DOHH2 (cell line): ENCODE measurements around the gene CRIM1.

Experiments used
- H3F3A ChIP-seq: fragments of 200-600 bp; sonication (generic), shearing (Covaris generic); 2 replicates; pipeline ENCODE4 v1.6.0; 2016; ENCODE audit warnings: antibody characterized with exemption, mild to moderate bottlenecking; ENCODE audit not compliant: control insufficient read depth, insufficient read depth
- H3K27ac ChIP-seq: fragments of 200-600 bp; sonication (generic); 2 replicates; pipeline ENCODE4 v1.5.1; 2014; ENCODE audit warnings: low read depth, mild to moderate bottlenecking, low read length, moderate library complexity
- H3K27me3 ChIP-seq: fragments of 200-600 bp; sonication (generic); 2 replicates; pipeline ENCODE4 v1.6.1; 2014; ENCODE audit warnings: mild to moderate bottlenecking, low read length, mixed read lengths; ENCODE audit not compliant: control insufficient read depth
- H3K36me3 ChIP-seq: fragments of 200-600 bp; sonication (generic); 2 replicates; pipeline ENCODE4 v1.6.1; 2014; ENCODE audit warnings: mild to moderate bottlenecking, low read length, moderate library complexity, mixed read lengths; ENCODE audit not compliant: control insufficient read depth
- H3K4me1 ChIP-seq: fragments of 200-600 bp; sonication (generic); 2 replicates; pipeline ENCODE4 v1.6.1; 2014; ENCODE audit warnings: mild to moderate bottlenecking, low read length, mixed read lengths; ENCODE audit not compliant: control insufficient read depth
- H3K4me2 ChIP-seq: fragments of 200-600 bp; sonication (generic); 2 replicates; pipeline ENCODE4 v1.6.0; 2014; ENCODE audit warnings: mild to moderate bottlenecking, low read length, moderate library complexity
- H3K4me3 ChIP-seq: fragments of 200-600 bp; sonication (generic); 2 replicates; pipeline ENCODE4 v1.5.1; 2014; ENCODE audit warnings: mild to moderate bottlenecking, low read length, mixed read lengths
- H3K79me2 ChIP-seq: fragments of 200-600 bp; sonication (generic); 2 replicates; pipeline ENCODE4 v1.6.1; 2014; ENCODE audit warnings: mild to moderate bottlenecking, low read length, mixed read lengths; ENCODE audit not compliant: control insufficient read depth
- H3K9me2 ChIP-seq: fragments of 200-600 bp; sonication (generic); replicated peaks from 2 replicates; pipeline ENCODE4 v1.6.1; 2014; ENCODE audit warnings: mild to moderate bottlenecking, low read length, mixed read lengths; ENCODE audit not compliant: control insufficient read depth
- H3K9me3 ChIP-seq: fragments of 200-600 bp; sonication (generic); 2 replicates; pipeline ENCODE4 v1.6.1; 2014; ENCODE audit warnings: antibody characterized with exemption, low read length, mixed read lengths; ENCODE audit not compliant: control insufficient read depth, insufficient read depth
- H4K20me1 ChIP-seq: fragments of 200-600 bp; sonication (generic); 2 replicates; pipeline ENCODE4 v1.6.0; 2014; ENCODE audit warnings: low read depth, mild to moderate bottlenecking, antibody characterized with exemption, low read length, moderate library complexity; ENCODE audit not compliant: control insufficient read depth, insufficient read depth
- EZH2phosphoT487 ChIP-seq: fragments of 200-600 bp; sonication (generic); IDR thresholded peaks from 2 replicates; pipeline ENCODE4 v1.6.1; 2017; ENCODE audit warnings: borderline replicate concordance, mild to moderate bottlenecking, antibody characterized with exemption, low read length, moderate library complexity, mixed read lengths
- TF ChIP-seq, protein P1 (sequence below): fragments of 200-600 bp; sonication (generic); IDR thresholded peaks from one replicate; pipeline ENCODE4 v1.5.1; 2014; ENCODE audit warnings: antibody characterized with exemption, mild to moderate bottlenecking, low read depth, low read length; ENCODE audit not compliant: poor library complexity, severe bottlenecking

CRIM1 gene

DNA sequence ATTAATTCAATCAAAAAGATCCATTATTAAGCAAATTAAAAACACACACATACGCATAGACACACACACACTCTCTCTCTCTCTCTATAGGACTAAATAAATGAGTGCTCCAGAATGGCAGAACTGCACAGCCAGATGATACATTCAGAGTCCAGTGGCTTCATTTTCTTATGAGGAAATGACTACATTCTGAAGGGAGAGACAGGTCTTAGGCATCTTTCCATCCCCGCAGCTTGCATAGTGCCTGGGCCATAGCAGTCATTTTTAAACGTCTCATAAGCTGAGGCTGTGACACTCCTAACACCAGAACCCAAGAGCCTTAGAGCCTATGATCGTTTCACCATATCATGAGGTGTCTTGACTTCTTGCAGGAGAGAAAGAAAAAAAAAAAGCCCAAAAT is 211.3 kb downstream of the CRIM1 start:
- no peaks in the 10 kb centered on the region for H3F3A ChIP-seq
- no peaks in the 10 kb centered on the region for H3K4me1 ChIP-seq

DNA sequence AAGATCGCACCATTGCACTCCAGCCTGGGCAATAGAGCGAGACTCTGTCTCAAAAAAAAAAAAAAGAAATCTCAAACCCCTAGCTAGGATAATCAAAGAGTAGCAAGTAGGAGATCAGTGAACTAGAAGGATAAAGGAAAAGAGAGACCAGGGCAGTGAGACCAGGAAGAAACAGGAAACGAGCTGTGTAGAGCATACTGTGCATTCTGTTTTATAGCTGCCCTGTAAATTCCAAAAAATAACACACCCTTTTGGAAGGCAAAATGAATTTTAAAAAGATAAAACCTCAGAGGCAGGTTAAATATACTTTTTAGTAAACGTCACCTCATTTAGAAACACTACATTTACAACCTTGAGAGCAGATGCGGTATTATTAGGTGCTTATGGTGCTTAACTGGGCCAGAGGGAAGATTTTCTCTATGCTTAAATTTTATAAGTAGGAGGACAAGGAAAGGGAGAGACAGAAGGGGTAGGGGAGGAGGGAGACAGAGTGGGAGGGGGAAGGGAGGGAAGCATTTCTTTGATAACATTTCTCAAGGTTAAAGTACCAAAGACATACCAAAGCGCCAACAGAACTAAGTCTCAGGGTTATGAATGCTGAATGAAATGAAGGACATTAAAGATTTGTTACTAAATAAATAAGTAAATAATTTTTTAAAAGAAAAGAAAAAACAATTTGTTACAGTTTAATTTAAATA is 212.3 kb downstream of the CRIM1 start:
- H3K36me3 ChIP-seq, result peaks cover 9% of the 10 kb centered on the region
- no peaks in the 10 kb centered on the region for H3K27me3 ChIP-seq
- no peaks in the 10 kb centered on the region for H3F3A ChIP-seq
- no peak overlapping the region for H3K27ac ChIP-seq
- H3K4me2 ChIP-seq, result no peak overlapping the region
- TF ChIP-seq EZH2phosphoT487, result no peak
- TF ChIP-seq, protein P1, sequence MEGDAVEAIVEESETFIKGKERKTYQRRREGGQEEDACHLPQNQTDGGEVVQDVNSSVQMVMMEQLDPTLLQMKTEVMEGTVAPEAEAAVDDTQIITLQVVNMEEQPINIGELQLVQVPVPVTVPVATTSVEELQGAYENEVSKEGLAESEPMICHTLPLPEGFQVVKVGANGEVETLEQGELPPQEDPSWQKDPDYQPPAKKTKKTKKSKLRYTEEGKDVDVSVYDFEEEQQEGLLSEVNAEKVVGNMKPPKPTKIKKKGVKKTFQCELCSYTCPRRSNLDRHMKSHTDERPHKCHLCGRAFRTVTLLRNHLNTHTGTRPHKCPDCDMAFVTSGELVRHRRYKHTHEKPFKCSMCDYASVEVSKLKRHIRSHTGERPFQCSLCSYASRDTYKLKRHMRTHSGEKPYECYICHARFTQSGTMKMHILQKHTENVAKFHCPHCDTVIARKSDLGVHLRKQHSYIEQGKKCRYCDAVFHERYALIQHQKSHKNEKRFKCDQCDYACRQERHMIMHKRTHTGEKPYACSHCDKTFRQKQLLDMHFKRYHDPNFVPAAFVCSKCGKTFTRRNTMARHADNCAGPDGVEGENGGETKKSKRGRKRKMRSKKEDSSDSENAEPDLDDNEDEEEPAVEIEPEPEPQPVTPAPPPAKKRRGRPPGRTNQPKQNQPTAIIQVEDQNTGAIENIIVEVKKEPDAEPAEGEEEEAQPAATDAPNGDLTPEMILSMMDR, result no peak
- no peaks in the 10 kb centered on the region for H3K4me1 ChIP-seq
- H3K9me2 ChIP-seq, result no peaks in the 10 kb centered on the region
- H3K4me3 ChIP-seq, result no peak overlapping the region
- no peaks in the 10 kb centered on the region for H4K20me1 ChIP-seq
- no peaks in the 10 kb centered on the region for H3K9me3 ChIP-seq
- no peaks in the 10 kb centered on the region for H3K79me2 ChIP-seq

More for the DNA sequence above, 211.3 kb downstream of the CRIM1 start:
- Histone ChIP-seq H3K4me3 (no peak overlapping the region), H3K27ac (no peak overlapping the region), H3K4me2 (no peak overlapping the region), H3K9me3 (no peaks in the 10 kb centered on the region), H4K20me1 (no peaks in the 10 kb centered on the region), H3K79me2 (no peaks in the 10 kb centered on the region), H3K27me3 (no peaks in the 10 kb centered on the region), H3K36me3 (peaks cover 9% of the 10 kb centered on the region), H3K9me2 (no peaks in the 10 kb centered on the region)
- no peak for TF ChIP-seq EZH2phosphoT487
- TF ChIP-seq, protein P1, result no peak

DNA sequence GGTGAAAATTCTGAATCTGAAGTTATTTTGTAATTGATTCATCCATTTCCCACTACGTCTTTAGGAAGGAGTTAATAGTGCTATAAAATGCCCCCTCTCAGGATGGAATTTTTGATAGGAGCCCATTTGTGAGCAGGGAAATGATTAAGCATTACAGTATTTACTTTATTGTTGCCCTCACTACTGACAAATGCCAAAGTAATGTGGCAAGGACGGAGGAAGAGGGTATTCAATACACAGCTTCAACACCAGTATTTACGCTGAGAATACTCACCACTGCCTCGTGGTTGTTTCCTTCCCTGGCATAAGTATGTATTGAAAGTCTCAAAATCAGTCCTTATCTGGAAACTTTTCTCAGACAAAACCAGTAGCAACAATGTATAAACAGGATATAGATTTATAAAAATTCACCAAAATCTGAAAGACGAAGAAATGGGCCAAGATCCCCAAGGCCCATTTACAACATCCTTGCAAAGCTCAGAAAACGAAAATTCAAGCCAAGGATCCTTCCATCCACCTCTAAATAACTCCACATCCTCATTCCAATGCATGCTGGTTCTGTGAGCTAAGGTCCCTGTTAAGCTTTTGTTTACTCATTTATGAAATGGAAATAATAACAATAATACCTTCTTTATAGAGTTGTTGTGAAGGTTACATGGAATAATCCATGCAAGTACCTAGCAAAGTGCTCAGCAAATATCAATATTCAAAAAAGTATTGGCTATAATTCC is 213.1 kb downstream of the CRIM1 start:
- no peak for TF ChIP-seq EZH2phosphoT487
- TF ChIP-seq, protein P1, result no peak
- H3K9me3 ChIP-seq, result no peaks in the 10 kb centered on the region
- H3K27ac ChIP-seq, result no peak overlapping the region
- H3K79me2 ChIP-seq, result no peaks in the 10 kb centered on the region
- H3K36me3 ChIP-seq, result peaks cover 13% of the 10 kb centered on the region
- no peak overlapping the region for H3K4me3 ChIP-seq
- no peaks in the 10 kb centered on the region for H3F3A ChIP-seq
- H3K27me3 ChIP-seq, result no peaks in the 10 kb centered on the region
- H3K9me2 ChIP-seq, result no peaks in the 10 kb centered on the region
- no peaks in the 10 kb centered on the region for H4K20me1 ChIP-seq
- no peak overlapping the region for H3K4me2 ChIP-seq
- H3K4me1 ChIP-seq, result no peaks in the 10 kb centered on the region
